HL-60 (cell line): ENCODE measurements around the gene NGFR.

Experiments used
- DNase-seq, 2 experiments: peaks; one replicate each; pipeline ENCODE4 v3.0.0-alpha.2; 2010 to 2020; ENCODE audit warnings: low read depth in 1 of 2, low spot score in 1 of 2
- H3K27ac ChIP-seq: fragments of 250-450 bp; sonication (Bioruptor Pico); replicated peaks from 2 replicates; pipeline ENCODE4 v1.5.1; 2020; ENCODE audit warnings: mild to moderate bottlenecking, moderate library complexity
- H3K27me3 ChIP-seq: fragments of 250-450 bp; sonication (Bioruptor Pico); 2 replicates; pipeline ENCODE4 v1.5.1; 2021; ENCODE audit warnings: mild to moderate bottlenecking, moderate library complexity; ENCODE audit not compliant: insufficient read depth, poor library complexity, severe bottlenecking
- H3K4me3 ChIP-seq: replicated peaks from 2 replicates; pipeline ENCODE4 v1.5.1; 2011; ENCODE audit warnings: mild to moderate bottlenecking, control low read depth, low read length; ENCODE audit not compliant: insufficient read depth
- CTCF ChIP-seq: IDR thresholded peaks from one replicate; pipeline ENCODE4 v1.5.1; 2011; ENCODE audit warnings: low read length, control low read depth, inconsistent platforms; ENCODE audit not compliant: insufficient read depth
- GABPA ChIP-seq: IDR thresholded peaks from 2 replicates; pipeline ENCODE4 v1.6.1; 2012; ENCODE audit warnings: low read depth
- POLR2AphosphoS5 ChIP-seq: IDR thresholded peaks from 2 replicates; pipeline ENCODE4 v1.6.1; 2012; ENCODE audit warnings: low read depth
- REST ChIP-seq: IDR thresholded peaks from 2 replicates; pipeline ENCODE4 v1.6.1; 2012; ENCODE audit warnings: low read depth; ENCODE audit not compliant: insufficient replicate concordance
- SPI1 ChIP-seq: IDR thresholded peaks from 2 replicates; pipeline ENCODE4 v1.6.1; 2012; ENCODE audit warnings: low read depth, mild to moderate bottlenecking, borderline replicate concordance

The NGFR gene

DNA sequence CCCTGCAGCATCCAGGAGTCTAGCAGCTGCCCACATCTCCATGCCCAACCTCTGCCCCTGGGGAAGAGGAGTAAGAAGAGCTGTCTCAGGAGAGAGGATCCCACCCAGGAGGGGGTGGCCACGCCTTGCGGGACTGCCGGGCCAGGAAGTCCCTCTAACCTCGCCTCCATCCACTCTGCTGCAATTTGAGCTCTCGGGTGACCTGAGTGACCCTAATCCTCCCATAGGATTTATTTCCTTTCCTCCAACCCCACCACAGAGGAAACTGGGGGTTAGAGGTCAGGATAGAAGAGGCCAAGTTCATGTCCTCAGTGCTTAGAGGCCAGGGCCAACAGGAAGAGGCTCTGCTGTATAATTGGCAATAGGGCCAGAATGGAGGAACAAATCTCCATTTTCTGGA lies 22.6 kb upstream of the NGFR start:
- TF ChIP-seq SPI1 (no peak), POLR2AphosphoS5 (no peak), CTCF (no peak), GABPA (no peak), REST (no peak)
- Histone ChIP-seq H3K27ac (no peak overlapping the region), H3K4me3 (no peak overlapping the region), H3K27me3 (peaks cover 48% of the 10 kb centered on the region)
- no peak for DNase-seq

DNA sequence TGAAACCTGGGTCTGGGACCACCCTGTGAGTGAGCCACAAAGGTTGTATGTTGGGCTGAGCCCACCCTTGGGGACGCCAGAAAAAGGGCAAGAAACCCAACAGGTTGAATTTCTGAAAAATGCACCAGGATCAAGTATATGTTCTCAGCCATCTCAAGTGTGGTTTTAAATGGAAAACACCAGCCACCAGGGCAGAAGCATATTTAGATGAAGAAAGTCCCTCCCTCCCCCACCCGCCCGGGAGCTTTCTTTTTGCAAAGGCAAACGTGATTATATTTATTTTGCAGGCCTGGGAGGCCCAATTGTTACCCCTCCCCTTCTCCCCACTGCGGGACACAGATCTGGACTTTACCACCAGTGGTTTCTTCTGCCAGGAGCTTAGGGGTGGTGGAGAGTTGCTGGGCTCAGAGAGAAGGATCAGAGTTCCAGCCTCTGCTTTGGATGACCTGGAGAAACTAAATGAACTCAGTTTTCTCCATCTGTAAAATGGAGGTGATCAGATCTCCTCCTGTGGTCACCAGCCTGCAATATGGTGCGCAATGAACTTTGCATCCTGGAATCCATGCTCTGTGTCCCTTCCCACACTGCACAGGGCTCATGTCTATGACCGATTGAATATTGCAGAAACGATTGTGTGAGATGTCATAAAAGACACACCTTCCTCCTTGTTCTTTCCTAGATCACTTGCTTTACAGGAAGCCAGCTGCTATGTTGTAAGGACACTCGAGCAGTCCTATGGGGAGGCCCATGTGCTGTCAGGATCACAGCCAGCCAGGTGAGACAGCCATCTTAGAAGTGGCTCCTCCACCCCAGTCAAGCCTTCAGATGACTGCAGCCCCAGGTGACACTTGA lies 21.0 kb upstream of the NGFR start:
- H3K4me3 ChIP-seq: no peak overlapping the region
- TF ChIP-seq GABPA (no peak), CTCF (no peak), REST (no peak), POLR2AphosphoS5 (no peak)
- no peak for DNase-seq
- H3K27me3 ChIP-seq: peaks cover 49% of the 10 kb centered on the region
- H3K27ac ChIP-seq: no peak overlapping the region

DNA sequence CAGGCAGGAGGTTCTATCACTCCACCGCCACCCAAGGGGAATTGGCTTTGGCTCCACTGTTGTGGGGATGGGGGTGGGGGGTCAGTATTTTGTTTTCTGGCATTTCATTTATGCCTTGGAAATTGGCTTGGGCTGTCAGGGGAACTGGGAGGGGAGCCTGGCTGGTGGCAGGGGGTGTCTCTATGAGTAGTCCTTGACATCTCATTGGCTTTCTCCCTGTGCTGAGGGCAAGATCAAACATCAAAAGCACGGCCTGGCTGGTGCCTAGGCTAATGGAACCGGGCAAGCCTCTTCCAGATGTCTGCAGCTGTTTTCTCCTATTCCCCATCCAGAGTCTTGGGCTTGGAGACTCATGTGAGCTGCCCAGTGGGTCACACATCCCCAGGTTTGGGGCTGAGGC lies 17.4 kb upstream of the NGFR start:
- Histone ChIP-seq H3K27me3 (peaks cover 19% of the 10 kb centered on the region), H3K4me3 (no peak overlapping the region), H3K27ac (no peak overlapping the region)
- no peak for TF ChIP-seq CTCF
- no peak for TF ChIP-seq POLR2AphosphoS5
- TF ChIP-seq SPI1: no peak
- no peak for TF ChIP-seq REST
- no peak for TF ChIP-seq GABPA
- DNase-seq: no peak
